IMR-90 (cell line): ENCODE data around the gene HMGCL. TPM values are rescaled to one million over a fixed set of nuclear protein-coding genes. Genes with fewer than 3 reads are reported as not detected.

Experiments
- ATAC-seq: fragments of 200-7000 bp; cut with Tn5 transposase; 2 replicates; pipeline ENCODE4 v1.9.1; 2020; ENCODE audit warnings: low read depth, mild to moderate bottlenecking, moderate library complexity
- BruUV-seq: library from RNA; stranded (reverse); fragments of 400-500 nt; replicated peaks from 2 replicates; lab custom pipeline; 2021; lab: Mats Ljungman, UMichigan
- CTCF ChIA-PET: fragments of 300-600 bp; formaldehyde crosslinking; extraction: SDS; loops from one replicate; lab custom pipeline; 2021; ENCODE audit warnings: antibody characterized with exemption; lab: Yijun Ruan, JAX
- POLR2A ChIA-PET: fragments of 300-600 bp; sonication (Branson Sonifier 250); formaldehyde crosslinking; loops from one replicate; lab custom pipeline; 2022; ENCODE audit warnings: antibody characterized with exemption; ENCODE audit not compliant: unreplicated experiment; lab: Charles Lee
- DNase-seq: peaks from one replicate; pipeline ENCODE4 v3.0.0; 2013
- H2AFZ ChIP-seq: replicated peaks from 2 replicates; pipeline ENCODE3; 2013; ENCODE audit warnings: low read length, mild to moderate bottlenecking; ENCODE audit not compliant: poor library complexity
- H2AK5ac ChIP-seq: 2 replicates; pipeline ENCODE4 v1.6.1; 2013; ENCODE audit warnings: low read depth, low read length, inconsistent platforms
- H2AK9ac ChIP-seq: replicated peaks from 2 replicates; pipeline ENCODE3; 2013; ENCODE audit warnings: mild to moderate bottlenecking, low read depth, low read length, moderate library complexity; ENCODE audit not compliant: poor library complexity
- H2BK120ac ChIP-seq: 2 replicates; pipeline ENCODE4 v1.6.1; 2013; ENCODE audit warnings: low read depth, low read length, inconsistent platforms
- H2BK15ac ChIP-seq: 3 replicates; pipeline ENCODE4 v1.6.1; 2013; ENCODE audit warnings: low read depth, low read length, inconsistent platforms
- H2BK20ac ChIP-seq: 2 replicates; pipeline ENCODE4 v1.6.1; 2013; ENCODE audit warnings: low read depth, mild to moderate bottlenecking, inconsistent platforms, low read length, moderate library complexity
- H2BK5ac ChIP-seq: 2 replicates; pipeline ENCODE4 v1.6.1; 2013; ENCODE audit warnings: mild to moderate bottlenecking, low read depth, low read length, inconsistent platforms; ENCODE audit not compliant: poor library complexity, severe bottlenecking
- H3K14ac ChIP-seq: replicated peaks from 2 replicates; pipeline ENCODE4 v1.6.1; 2013; ENCODE audit warnings: low read depth, low read length, inconsistent platforms
- H3K18ac ChIP-seq: 2 replicates; pipeline ENCODE4 v1.6.1; 2013; ENCODE audit warnings: low read depth, low read length, control low read depth
- H3K23ac ChIP-seq: 2 replicates; pipeline ENCODE4 v1.6.1; 2013; ENCODE audit warnings: low read depth, low read length, inconsistent platforms
- H3K27ac ChIP-seq: 2 replicates; pipeline ENCODE4 v1.5.1; 2013; ENCODE audit warnings: mild to moderate bottlenecking, control low read depth, low read length; ENCODE audit not compliant: insufficient read depth
- H3K27me3 ChIP-seq: 2 replicates; pipeline ENCODE4 v1.6.1; 2013; ENCODE audit warnings: low read length; ENCODE audit not compliant: control insufficient read depth, insufficient read depth
- H3K36me3 ChIP-seq: 2 replicates; pipeline ENCODE4 v1.6.1; 2013; ENCODE audit warnings: low read length, mixed read lengths; ENCODE audit not compliant: control insufficient read depth, insufficient read depth
- H3K4ac ChIP-seq: 2 replicates; pipeline ENCODE4 v1.6.1; 2013; ENCODE audit warnings: low read depth, low read length, inconsistent platforms
- H3K4me1 ChIP-seq: 2 replicates; pipeline ENCODE4 v1.6.1; 2013; ENCODE audit warnings: low read length, mixed read lengths; ENCODE audit not compliant: control insufficient read depth, insufficient read depth
- H3K4me2 ChIP-seq: 2 replicates; pipeline ENCODE4 v1.6.1; 2013; ENCODE audit warnings: low read depth, mild to moderate bottlenecking, control low read depth, low read length, moderate library complexity
- H3K4me3 ChIP-seq: 2 replicates; pipeline ENCODE4 v1.5.1; 2013; ENCODE audit warnings: low read depth, mild to moderate bottlenecking, control low read depth, low read length, moderate library complexity; ENCODE audit not compliant: insufficient read depth
- H3K56ac ChIP-seq: 2 replicates; pipeline ENCODE4 v1.6.1; 2013; ENCODE audit warnings: low read length, inconsistent platforms; ENCODE audit not compliant: insufficient read depth; ENCODE audit errors: extremely low read depth
- H3K79me1 ChIP-seq, 2 experiments: 2 replicates each; pipeline ENCODE4 v1.6.1; 2013; ENCODE audit warnings: low read length in 2 of 2, inconsistent platforms in 1 of 2, low read depth in 1 of 2
- H3K9ac ChIP-seq: 2 replicates; pipeline ENCODE4 v1.6.1; 2013; ENCODE audit warnings: low read depth, low read length, control low read depth
- H3K9me1 ChIP-seq: 2 replicates; pipeline ENCODE4 v1.6.1; 2013; ENCODE audit warnings: low read length, inconsistent platforms; ENCODE audit not compliant: insufficient read depth
- H3K9me3 ChIP-seq: 2 replicates; pipeline ENCODE4 v1.6.1; 2013; ENCODE audit warnings: low read length; ENCODE audit not compliant: control insufficient read depth, insufficient read depth
- H4K20me1 ChIP-seq: 2 replicates; pipeline ENCODE4 v1.6.1; 2013; ENCODE audit warnings: low read length, inconsistent platforms; ENCODE audit not compliant: insufficient read depth
- H4K5ac ChIP-seq: 2 replicates; pipeline ENCODE4 v1.6.1; 2013; ENCODE audit warnings: mild to moderate bottlenecking, low read depth, low read length, control low read depth
- H4K8ac ChIP-seq, 2 experiments: 2 replicates each; pipeline ENCODE4 v1.6.1; 2013; ENCODE audit warnings: low read depth in 2 of 2, low read length in 2 of 2, control low read depth in 1 of 2, inconsistent platforms in 1 of 2
- H4K91ac ChIP-seq: 2 replicates; pipeline ENCODE4 v1.6.1; 2013; ENCODE audit warnings: low read depth, low read length, inconsistent platforms; ENCODE audit not compliant: insufficient read depth
- BHLHE40 ChIP-seq: fragments of 150-350 bp; IDR thresholded peaks from 2 replicates; pipeline ENCODE4 v1.6.1; 2016; ENCODE audit warnings: mild to moderate bottlenecking, low read depth, low read length
- CEBPB ChIP-seq: IDR thresholded peaks from 2 replicates; pipeline ENCODE4 v1.6.1; 2012; ENCODE audit warnings: low read depth, low read length, improper control_type of control experiment
- CHD1 ChIP-seq: IDR thresholded peaks from 2 replicates; pipeline ENCODE4 v1.6.1; 2012; ENCODE audit warnings: low read depth, low read length, improper control_type of control experiment
- FOS ChIP-seq: fragments of 150-350 bp; IDR thresholded peaks from 2 replicates; pipeline ENCODE4 v1.6.1; 2016; ENCODE audit warnings: low read depth, low read length
- MAFK ChIP-seq: IDR thresholded peaks from 2 replicates; pipeline ENCODE4 v1.6.1; 2012; ENCODE audit warnings: low read depth, low read length, improper control_type of control experiment
- MAZ ChIP-seq: IDR thresholded peaks from 2 replicates; pipeline ENCODE4 v1.6.1; 2012; ENCODE audit warnings: low read depth, mild to moderate bottlenecking, low read length, improper control_type of control experiment, moderate library complexity, borderline replicate concordance
- MXI1 ChIP-seq: IDR thresholded peaks from 2 replicates; pipeline ENCODE4 v1.6.1; 2012; ENCODE audit warnings: low read depth, mild to moderate bottlenecking, low read length, moderate library complexity, borderline replicate concordance
- NFE2L2 ChIP-seq: fragments of 150-350 bp; IDR thresholded peaks from 2 replicates; pipeline ENCODE4 v1.6.1; 2016; ENCODE audit warnings: low read depth, mild to moderate bottlenecking, low read length
- POLR2A ChIP-seq: IDR thresholded peaks from 2 replicates; pipeline ENCODE4 v1.6.1; 2012; ENCODE audit warnings: mild to moderate bottlenecking, low read depth, low read length
- RFX5 ChIP-seq: IDR thresholded peaks from 2 replicates; pipeline ENCODE4 v1.8.0; 2012; ENCODE audit warnings: low read depth, mild to moderate bottlenecking, low read length, moderate library complexity
- SMC3 ChIP-seq: fragments of 150-350 bp; IDR thresholded peaks from 2 replicates; pipeline ENCODE4 v1.6.1; 2016; ENCODE audit warnings: low read depth, mild to moderate bottlenecking, antibody characterized with exemption, low read length, moderate library complexity
- WGBS, 2 experiments: methylation state at CpG; one replicate each; pipeline versions ENCODE4 v1.1.5 to v1.1.7; 2013; ENCODE audit warnings: missing lambda C conversion rate in 2 of 2; ENCODE audit not compliant: insufficient read length in 1 of 2; ENCODE audit errors: extremely low coverage in 2 of 2; 5-methylcytosine and 5-hydroxymethylcytosine counted together
- dilution Hi-C: fragments of 300-500 bp; cut with HindIII; formaldehyde crosslinking; loops from one replicate; pipeline ENCODE4 v1.14.3; 2018; ENCODE audit warnings: low sequenced_read_pairs; ENCODE audit not compliant: unreplicated experiment
- in situ Hi-C: fragments of 300-500 bp; cut with MboI; formaldehyde crosslinking; loops from 3 replicates; pipeline ENCODE4 v1.14.3; 2019; ENCODE audit warnings: low sequenced_read_pairs, inconsistent platforms, mixed read lengths
- intact Hi-C: fragments of 100-400 bp; cut with micrococcal nuclease; formaldehyde crosslinking; loops from 2 replicates; pipeline ENCODE4 v1.10.0; 2022
- polyA plus RNA-seq, 3 experiments: library from polyadenylated mRNA; depleted of rRNA; stranded (reverse); fragments of >200 nt; gene quantifications; 2 replicates each; pipeline ENCODE4 v1.2.3, GENCODE V29; 2012; ENCODE audit warnings: low replicate concordance in 1 of 3
- total RNA-seq: library from RNA; depleted of rRNA; stranded (reverse); fragments of >200 nt; gene quantifications from 2 replicates; pipeline ENCODE4 v1.2.3, GENCODE V29; 2012
- TF ChIP-seq, protein P1 (sequence below): fragments of 150-350 bp; IDR thresholded peaks from 2 replicates; pipeline ENCODE4 v1.6.1; 2017; ENCODE audit warnings: mild to moderate bottlenecking, antibody characterized with exemption, low read length, low read depth
- TF ChIP-seq, protein P2 (sequence below): conservative IDR thresholded peaks from 2 replicates; pipeline ENCODE4 v1.5.1; 2012; ENCODE audit warnings: mild to moderate bottlenecking, low read depth, low read length, improper control_type of control experiment
- TF ChIP-seq, protein P3 (sequence below): fragments of 150-350 bp; IDR thresholded peaks from 2 replicates; pipeline ENCODE4 v1.6.1; 2016; ENCODE audit warnings: low read depth, mild to moderate bottlenecking, low read length, moderate library complexity, borderline replicate concordance

Gene HMGCL
- total and polyA plus RNA-seq, 2 of the 4 experiments (the other 2 are of a cell fraction) = 30.6 to 33.5 TPM

DNA sequence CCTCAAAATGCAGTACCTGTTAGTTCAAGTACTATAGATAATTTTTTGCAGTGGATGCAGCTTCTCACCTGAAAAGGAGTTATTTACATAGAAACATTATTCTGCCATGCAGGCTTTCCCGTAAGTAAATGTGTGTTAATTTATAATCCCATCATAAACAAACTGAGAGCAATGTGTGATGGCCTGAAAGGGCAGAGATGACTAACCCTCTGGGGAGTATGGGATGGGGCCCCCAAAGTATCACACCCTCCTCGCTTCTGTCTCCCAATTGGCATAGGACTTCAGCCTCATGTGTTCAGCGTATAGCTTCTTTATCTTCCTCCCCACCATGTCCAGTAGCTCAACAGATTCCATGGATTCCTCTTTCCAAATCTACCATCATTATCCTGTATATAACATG, 7.6 kb downstream of the HMGCL start:
- no peak overlapping the region for H2BK20ac ChIP-seq

More for the DNA sequence above, 7.6 kb downstream of the HMGCL start:
- Histone ChIP-seq H2BK15ac (no peak overlapping the region), H2AFZ (no peak overlapping the region), H3K9ac (no peak overlapping the region), H2BK5ac (no peak overlapping the region), H3K9me1 (no peaks in the 10 kb centered on the region), H4K91ac (no peak overlapping the region), H4K8ac (no peak overlapping the region), H3K14ac (no peak overlapping the region), H2AK9ac (no peak overlapping the region), H2BK120ac (no peak overlapping the region), H3K4me3 (no peak overlapping the region), H3K9me3 (no peaks in the 10 kb centered on the region), H3K27me3 (no peaks in the 10 kb centered on the region), H3K36me3 (peaks cover 33% of the 10 kb centered on the region), H3K4ac (no peak overlapping the region), H3K27ac (no peak overlapping the region), H3K4me2 (no peak overlapping the region), H3K4me1 (no peaks in the 10 kb centered on the region), H3K79me1 (no peaks in the 10 kb centered on the region; a peak in 1 of 4 replicates), H2AK5ac (no peak overlapping the region), H4K20me1 (no peaks in the 10 kb centered on the region), H4K5ac (no peak overlapping the region), H3K18ac (no peak overlapping the region), H3K56ac (no peak overlapping the region), H3K23ac (no peak overlapping the region)
- dilution Hi-C loops (no loop called here), intact Hi-C loops (no loop called here), in situ Hi-C loops (no loop called here)
- DNase-seq (no peak), ATAC-seq (no peak)
- ChIA-PET CTCF (no interaction called here), POLR2A (no interaction called here)
- TF ChIP-seq, protein P1, sequence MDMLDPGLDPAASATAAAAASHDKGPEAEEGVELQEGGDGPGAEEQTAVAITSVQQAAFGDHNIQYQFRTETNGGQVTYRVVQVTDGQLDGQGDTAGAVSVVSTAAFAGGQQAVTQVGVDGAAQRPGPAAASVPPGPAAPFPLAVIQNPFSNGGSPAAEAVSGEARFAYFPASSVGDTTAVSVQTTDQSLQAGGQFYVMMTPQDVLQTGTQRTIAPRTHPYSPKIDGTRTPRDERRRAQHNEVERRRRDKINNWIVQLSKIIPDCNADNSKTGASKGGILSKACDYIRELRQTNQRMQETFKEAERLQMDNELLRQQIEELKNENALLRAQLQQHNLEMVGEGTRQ = no peak
- TF ChIP-seq MXI1 = no peak
- no peak for TF ChIP-seq NFE2L2
- no peak for TF ChIP-seq CEBPB
- TF ChIP-seq POLR2A = no peak
- no peak for TF ChIP-seq BHLHE40
- TF ChIP-seq CHD1 = no peak
- no peak for TF ChIP-seq MAZ
- TF ChIP-seq, protein P2, sequence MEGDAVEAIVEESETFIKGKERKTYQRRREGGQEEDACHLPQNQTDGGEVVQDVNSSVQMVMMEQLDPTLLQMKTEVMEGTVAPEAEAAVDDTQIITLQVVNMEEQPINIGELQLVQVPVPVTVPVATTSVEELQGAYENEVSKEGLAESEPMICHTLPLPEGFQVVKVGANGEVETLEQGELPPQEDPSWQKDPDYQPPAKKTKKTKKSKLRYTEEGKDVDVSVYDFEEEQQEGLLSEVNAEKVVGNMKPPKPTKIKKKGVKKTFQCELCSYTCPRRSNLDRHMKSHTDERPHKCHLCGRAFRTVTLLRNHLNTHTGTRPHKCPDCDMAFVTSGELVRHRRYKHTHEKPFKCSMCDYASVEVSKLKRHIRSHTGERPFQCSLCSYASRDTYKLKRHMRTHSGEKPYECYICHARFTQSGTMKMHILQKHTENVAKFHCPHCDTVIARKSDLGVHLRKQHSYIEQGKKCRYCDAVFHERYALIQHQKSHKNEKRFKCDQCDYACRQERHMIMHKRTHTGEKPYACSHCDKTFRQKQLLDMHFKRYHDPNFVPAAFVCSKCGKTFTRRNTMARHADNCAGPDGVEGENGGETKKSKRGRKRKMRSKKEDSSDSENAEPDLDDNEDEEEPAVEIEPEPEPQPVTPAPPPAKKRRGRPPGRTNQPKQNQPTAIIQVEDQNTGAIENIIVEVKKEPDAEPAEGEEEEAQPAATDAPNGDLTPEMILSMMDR = no peak
- no peak for TF ChIP-seq RFX5
- TF ChIP-seq FOS = no peak
- TF ChIP-seq, protein P3, sequence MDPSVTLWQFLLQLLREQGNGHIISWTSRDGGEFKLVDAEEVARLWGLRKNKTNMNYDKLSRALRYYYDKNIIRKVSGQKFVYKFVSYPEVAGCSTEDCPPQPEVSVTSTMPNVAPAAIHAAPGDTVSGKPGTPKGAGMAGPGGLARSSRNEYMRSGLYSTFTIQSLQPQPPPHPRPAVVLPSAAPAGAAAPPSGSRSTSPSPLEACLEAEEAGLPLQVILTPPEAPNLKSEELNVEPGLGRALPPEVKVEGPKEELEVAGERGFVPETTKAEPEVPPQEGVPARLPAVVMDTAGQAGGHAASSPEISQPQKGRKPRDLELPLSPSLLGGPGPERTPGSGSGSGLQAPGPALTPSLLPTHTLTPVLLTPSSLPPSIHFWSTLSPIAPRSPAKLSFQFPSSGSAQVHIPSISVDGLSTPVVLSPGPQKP = no peak
- no peak for TF ChIP-seq MAFK
- no peak for TF ChIP-seq SMC3
- WGBS, 2 experiments = 78% methylated on average over 1 of the region's 3 CpGs; no CpG with 5 or more reads in 1 of the 2 experiments
- BruUV-seq = no TSS peak
